Fibroblast of villous mesenchyme (primary cell): Measurements from ENCODE around the gene COL12A1. TPM values are rescaled to one million over a fixed set of nuclear protein-coding genes. Genes with fewer than 3 reads are reported as not detected.

Source experiments
- DNase-seq: peaks from one replicate; pipeline ENCODE4 v3.0.0-alpha.2; 2010; ENCODE audit warnings: low read depth
- H3K4me3 ChIP-seq: 2 replicates; pipeline ENCODE4 v1.5.1; 2011; ENCODE audit warnings: low read depth, mild to moderate bottlenecking, low read length
- CTCF ChIP-seq: IDR thresholded peaks from 2 replicates; pipeline ENCODE4 v1.5.1; 2012; ENCODE audit warnings: low read depth, mild to moderate bottlenecking, low read length; ENCODE audit not compliant: insufficient read depth
- total RNA-seq: library from RNA; depleted of rRNA; stranded (reverse); fragments of >200 nt; gene quantifications from 2 replicates; pipeline ENCODE4 v1.2.3, GENCODE V29; 2012

Gene COL12A1
- total RNA-seq, 1 donor, result 1,107 TPM

GRCh38 chr6:75077701-75078100 is 128.2 kb downstream of the COL12A1 start:
- no peak overlapping the region for H3K4me3 ChIP-seq
- TF ChIP-seq CTCF, result no peak
- DNase-seq, result no peak

- no peak for TF ChIP-seq CTCF
- no peak overlapping the region for H3K4me3 ChIP-seq
- DNase-seq, result no peak
These were observed 129.8 kb downstream of the COL12A1 start for GRCh38 chr6:75076009-75076408.

- H3K4me3 ChIP-seq, result no peak overlapping the region
- TF ChIP-seq CTCF, result no peak
These were observed 135.6 kb downstream of the COL12A1 start for GRCh38 chr6:75070244-75070643.

GRCh38 chr6:75065523-75065922 is 140.3 kb downstream of the COL12A1 start:
- peak; percentile 51 for DNase-seq
- TF ChIP-seq CTCF, result peak; percentile 40
- H3K4me3 ChIP-seq, result no peak overlapping the region

More at GRCh38 chr6:75070244-75070643, 135.6 kb downstream of the COL12A1 start:
- no peak for DNase-seq

- TF ChIP-seq CTCF, result no peak
- DNase-seq, result no peak
- no peak overlapping the region for H3K4me3 ChIP-seq
These were observed 153.4 kb downstream of the COL12A1 start for GRCh38 chr6:75052491-75052890.

- TF ChIP-seq CTCF, result no peak
- DNase-seq, result no peak
- H3K4me3 ChIP-seq, result no peak overlapping the region
These were observed 156.5 kb downstream of the COL12A1 start for GRCh38 chr6:75049308-75049707.

- DNase-seq, result peak; percentile 26
- TF ChIP-seq CTCF, result no peak
- H3K4me3 ChIP-seq, result no peak overlapping the region
These were observed 161.0 kb downstream of the COL12A1 start for GRCh38 chr6:75044846-75045245.
